GM04503 (cell line): ENCODE results near the gene SGF29.
"Not testable (repeated sequence)": the region's sequence is repeated elsewhere in the genome, so short reads cannot be mapped to it uniquely, and the experiment has no call there.

ENCODE experiments used
- DNase-seq: peaks from one replicate; pipeline ENCODE4 v3.0.0-alpha.2; 2012; ENCODE audit warnings: low read depth

The SGF29 gene

GRCh38 chr16:28553776-28554633 is at the start of gene SGF29:
SGF29 (plus strand) TSS chr16:28553920; CDS start chr16:28581070, 27,150 bp downstream.
- peak; percentile 63 for DNase-seq

- no peak for DNase-seq
Observed at GRCh38 chr16:28504707-28505404, 48.9 kb upstream of the SGF29 start.

DNA sequence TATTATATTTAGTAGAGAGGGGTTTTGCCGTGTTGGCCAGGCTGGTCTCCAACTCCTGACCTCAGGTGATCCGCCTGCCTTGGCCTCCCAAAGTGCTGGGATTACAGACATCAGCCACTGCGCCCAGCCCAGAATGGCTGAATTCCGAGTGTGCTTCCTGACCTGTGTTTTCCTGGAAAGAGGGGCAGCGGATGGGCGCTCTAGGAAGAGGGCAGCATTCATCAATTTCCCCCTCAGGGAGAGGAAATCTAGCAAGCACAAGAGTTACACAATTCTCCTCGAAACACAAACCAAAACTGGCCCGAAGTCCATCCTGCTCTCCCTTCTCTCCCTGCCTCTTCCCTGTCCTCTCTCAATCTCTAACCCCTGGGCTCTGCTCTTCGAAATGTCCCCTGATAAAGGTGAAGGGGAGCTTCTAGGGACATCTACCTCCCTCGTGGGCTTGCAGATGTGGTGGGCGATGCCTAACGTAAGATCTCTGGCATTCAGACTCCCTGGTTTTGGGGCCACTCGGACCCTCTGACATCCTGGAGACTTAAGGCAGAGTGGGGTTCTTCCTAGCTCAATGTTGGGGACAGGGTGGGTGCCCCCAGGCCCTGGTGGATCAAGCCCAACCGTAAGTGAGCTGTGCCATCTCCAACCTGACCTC is 48.1 kb upstream of the SGF29 start:
- DNase-seq, result no peak

DNA sequence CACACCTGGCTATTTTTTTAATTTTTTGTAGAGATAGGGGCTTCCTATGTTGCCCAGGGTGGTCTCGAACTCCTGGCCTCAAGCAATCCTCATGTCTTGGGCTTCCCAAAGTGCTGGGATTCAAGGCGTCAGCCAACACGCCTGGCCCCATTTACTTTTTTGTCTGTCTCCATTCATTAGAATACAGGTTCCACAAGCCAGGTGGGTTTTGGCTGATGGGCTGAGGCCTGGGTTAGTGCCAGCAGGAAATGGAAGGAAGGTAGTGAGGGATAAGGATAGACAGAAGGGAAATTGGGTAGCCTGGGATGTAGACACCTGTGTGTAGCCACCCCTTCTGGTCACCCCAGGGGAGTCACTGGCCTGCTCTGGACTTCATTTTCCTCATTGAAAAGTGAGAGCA is 42.7 kb upstream of the SGF29 start:
- DNase-seq, result no peak

DNA sequence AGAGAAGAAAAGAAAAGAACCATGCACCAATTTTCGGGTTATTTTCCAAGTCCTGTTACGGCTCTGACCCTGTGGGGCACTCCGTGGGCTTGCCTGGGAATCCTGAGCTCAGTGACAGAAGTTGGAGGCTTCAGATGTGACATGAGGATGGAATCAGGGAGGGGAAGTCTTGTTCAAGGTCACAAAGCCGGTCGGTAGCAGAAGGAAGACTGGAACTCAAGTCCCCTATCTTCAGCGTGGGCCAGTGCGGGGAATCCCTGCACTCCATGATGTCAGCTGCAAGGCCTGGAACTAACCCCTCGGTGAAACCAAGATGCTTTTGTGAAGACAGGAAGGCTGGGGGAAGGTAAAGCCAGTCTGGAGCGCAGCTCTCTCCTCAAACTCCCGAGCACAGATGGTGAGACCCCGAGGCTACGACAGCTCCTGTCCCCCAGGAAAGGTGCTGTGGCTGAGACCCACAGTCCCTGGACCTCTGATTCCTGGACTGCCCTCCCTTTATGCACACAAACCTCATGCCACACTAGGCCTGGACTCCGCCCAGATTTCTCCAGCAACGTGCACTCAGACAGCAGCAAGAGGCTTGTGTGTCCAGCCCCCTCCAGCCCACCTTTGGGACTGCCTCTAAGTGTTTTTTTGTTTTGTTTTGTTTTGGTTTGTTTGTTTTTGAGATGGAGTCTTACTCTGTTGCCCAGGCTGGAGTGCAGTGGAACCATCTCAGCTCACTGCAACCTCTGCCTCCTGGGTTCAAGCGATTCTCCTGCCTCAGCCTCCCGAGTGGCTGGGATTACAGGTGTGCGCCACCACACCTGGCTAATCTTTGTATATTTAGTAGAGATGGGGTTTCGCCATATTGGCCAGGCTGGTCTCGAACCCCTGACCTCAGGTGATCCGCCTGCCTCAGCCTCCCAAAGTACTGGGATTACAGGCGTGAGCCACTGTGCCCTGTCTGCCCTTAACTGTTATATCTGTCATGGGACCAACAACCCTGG is 41.6 kb upstream of the SGF29 start:
- no peak for DNase-seq

GRCh38 chr16:28513484-28514181 is 40.1 kb upstream of the SGF29 start:
- no peak for DNase-seq

- no peak for DNase-seq
Observed at GRCh38 chr16:28514246-28514645, 39.5 kb upstream of the SGF29 start.

DNA sequence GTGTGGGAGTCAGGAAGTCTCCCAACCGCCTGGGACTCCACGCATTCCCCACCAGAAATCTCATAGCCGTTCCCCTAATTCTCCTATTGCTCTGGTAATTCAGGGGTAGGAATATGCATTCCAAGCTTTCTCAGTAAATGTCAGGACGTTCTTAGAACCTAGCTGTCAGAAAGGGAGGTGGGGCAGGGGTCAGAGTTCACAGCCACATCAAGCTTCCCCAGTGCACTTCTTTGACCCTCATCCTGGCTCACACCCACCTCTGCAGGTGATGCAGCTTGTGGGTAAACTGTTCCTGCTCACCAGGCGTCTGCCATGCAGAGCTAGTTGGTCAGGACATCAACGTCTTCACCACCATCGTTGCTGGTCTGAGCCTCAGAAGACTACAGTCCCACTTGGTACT is 33.0 kb upstream of the SGF29 start:
- no peak for DNase-seq

- DNase-seq, result no peak
Observed at GRCh38 chr16:28521436-28521835, 32.3 kb upstream of the SGF29 start.

DNA sequence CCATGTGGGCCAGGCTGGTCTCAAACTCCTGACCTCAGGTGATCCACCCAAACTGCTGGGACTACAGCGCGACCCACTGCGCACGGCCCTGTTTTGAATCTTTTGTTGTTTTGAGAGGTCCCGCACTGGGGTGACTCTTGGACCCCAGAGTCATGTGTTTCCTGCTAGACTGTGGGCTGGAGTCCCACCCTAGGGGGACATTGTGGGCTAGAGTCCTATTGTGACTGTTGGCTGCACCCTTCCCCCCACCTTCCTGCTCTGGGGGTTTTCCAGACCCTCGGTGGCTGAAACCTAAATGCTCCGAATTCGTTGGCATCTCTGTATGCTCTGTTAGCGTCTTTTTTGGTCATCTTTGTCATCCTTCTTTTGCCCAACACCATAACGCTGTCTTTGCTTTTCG is 30.9 kb upstream of the SGF29 start:
- no peak for DNase-seq

- DNase-seq, result no peak
Observed at GRCh38 chr16:28524681-28525171, 29.0 kb upstream of the SGF29 start.

DNA sequence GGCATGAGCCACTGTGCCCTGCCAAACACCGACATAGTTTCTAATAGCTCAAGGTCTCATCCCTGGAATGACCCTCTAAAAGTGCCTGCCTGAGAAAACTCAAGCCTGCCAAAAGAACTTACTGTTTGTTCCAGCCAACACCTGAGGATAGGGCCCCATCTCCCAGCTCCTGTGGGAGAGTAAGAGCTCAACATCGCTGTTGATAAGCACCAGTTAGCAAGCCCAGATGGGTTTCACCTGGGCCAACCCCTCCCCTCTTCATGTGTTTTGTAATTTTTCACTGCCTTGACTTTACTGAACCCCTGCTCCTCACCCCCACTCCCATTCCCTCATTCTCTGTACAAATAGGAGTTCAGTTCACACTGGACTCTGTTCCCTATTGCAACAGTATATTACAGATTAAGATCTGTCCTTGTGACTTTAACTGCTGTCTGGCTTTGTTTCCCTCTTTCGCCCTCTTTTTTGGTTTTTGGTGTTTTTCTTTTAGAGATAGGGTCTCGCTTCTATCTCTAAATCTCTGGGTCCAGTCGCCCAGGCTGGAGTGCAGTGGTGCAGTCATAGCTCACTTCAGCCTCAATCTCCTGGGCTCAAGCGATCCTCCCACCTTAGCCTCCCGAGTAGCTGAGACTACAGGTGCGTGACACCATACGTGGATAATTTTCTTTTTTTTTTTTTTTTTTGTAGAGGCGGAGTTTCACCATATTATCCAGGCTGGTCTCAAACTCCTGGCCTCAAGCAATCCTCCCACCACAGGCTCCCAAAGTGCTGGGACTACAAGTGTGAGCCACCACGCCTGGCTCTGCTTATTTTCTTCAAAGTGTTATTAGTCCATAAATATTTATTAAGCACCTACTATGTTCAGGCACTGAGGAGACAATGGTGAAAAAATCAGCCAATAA is 27.3 kb upstream of the SGF29 start:
- no peak for DNase-seq

GRCh38 chr16:28527100-28527785 is 26.5 kb upstream of the SGF29 start:
- DNase-seq, result not testable (repeated sequence)

GRCh38 chr16:28527985-28528384 is 25.7 kb upstream of the SGF29 start:
- DNase-seq, result no peak

DNA sequence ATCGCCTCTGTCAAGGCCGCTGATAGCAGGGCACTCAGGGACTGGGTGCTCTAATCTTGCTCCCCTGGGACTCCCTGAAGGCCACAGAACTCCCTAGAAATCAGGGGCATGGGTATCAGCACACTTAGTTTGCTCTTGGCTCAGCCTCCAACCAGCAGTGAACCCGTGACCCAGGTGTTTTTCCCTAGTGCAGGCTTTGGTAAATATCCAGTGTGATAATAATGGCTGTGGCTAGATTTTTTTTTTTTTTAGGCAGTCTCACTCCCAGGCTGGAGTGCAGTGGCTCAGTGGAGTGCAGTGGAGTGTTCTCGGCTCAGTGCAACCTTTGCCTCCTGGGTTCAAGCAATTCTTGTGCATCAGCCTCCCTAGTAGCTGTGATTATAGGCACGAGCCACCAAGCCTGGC is 25.3 kb upstream of the SGF29 start:
- no peak for DNase-seq

DNA sequence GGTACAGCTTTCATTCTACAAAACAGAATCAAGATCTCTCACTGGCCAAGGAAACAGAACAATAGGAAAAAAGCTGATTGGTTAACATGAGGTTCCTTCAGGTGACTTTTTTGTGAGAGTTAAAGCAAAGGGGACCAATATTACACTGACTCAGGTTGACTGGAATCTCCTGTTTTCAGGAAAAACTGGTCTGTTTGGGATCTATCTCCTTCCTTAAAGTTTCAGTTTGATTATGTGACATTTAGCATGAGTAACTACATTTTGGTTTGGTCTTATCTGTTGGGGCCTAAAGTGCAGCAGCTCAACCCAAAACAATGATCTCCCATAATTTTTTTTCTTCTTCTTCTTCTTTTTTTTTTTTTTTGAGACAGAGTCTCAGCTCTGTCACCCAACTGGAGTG is 24.6 kb upstream of the SGF29 start:
- DNase-seq, result no peak

DNA sequence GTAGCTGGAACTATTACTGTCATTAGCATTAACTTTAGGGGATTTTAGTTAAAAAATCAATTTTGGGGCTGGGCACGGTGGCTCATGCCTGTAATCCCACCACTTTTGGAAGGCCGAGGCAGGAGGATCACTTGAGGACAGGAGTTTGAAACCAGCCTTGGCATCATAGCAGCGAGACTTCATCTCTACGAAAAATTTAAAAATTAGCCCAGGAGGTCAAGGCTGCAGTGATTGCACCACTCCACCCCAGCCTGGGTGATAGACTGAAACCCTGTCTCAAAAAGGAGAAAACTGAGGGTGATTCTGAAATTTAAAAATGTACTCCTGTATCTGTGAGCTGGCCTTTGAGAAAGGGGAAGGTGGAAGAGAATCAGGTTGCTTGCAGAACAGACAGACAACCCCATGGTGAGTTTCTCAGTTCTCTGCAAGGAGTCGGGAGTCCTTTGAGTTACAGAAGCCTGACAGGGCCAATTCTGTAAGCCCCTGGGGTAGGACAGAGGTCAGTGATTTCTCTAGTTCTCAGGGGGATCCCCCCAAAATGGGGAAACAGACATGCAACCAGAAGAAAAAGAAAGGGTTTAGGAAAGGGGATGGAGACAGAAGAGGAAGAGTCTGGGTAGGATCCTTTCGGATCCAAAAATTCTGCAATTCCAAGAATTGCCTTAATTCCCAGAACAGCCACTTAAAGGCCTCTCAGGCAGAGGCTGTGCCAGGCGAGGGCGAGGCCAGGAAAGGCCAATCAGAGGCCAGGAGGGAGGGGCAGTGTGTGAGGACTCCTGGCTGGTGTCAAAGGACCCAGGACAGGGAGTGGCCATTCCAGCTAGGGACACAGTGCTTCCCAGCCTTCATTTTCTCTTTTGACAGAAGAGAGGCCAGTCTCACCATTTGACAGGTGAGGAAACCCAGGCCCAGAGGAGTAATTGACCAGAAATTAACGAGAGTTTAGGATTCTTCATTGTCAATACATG is 21.7 kb upstream of the SGF29 start:
- no peak for DNase-seq
